Stimulated activated CD4-positive, alpha-beta T cell treated with anti-CD3 and anti-CD28 coated beads, Interleukin-2, amount 100 ng/mL, for 4 hours (primary cell): ENCODE measurements around the gene OXCT1.
A peak's percentile ranks its signal among the peaks of the same experiment; 100 is the strongest.

Experiments used
- DNase-seq: peaks from one replicate; pipeline ENCODE4 v3.0.0-alpha.2; 2020; ENCODE audit warnings: low read depth

Gene OXCT1

DNA sequence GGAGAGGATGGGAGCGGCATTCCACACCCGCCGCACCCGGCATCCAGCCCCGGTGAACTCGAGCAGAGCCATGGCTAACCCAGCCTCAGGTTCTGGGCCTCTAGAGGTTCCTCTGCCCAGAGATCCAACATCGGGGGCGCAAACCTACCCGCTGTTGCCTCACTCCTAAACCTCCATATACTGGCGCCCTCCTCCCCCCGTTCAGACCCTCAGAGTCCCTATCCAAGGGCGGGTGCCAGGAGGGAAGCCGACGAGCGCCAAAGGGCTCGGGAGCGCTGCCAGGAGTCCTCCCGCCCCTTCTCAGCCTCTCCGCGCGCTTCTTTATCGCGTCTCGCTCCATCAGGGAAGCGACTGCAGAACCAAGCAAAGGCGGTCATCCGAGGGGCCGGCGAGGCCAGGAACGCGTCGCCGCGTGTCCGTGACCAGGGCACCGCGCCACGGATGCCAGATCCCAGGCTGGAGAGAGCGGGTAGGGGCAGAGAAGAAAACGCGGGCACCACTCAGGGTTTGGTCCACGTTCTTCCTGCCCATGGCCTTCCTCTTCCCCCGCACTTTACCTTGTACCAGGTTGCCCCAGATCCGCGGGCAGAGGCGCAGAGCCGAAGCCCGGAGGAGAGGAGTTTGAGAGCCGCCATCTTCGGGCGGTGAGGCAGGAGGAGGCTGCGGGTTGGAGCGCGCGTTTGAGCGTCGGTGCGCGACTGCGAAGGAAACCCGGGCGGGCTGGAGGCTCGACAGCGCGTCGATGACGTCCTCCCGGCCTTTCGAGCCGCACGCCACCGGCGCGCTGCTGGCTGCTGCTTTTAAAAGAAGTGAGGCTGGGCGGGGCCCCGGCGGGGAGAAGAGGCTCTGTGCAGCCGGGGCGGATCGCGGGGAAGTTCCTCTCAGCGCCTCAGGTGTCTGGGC lies at the start of gene OXCT1:
Gene OXCT1, minus strand, starts transcription at position 702 of the 903 bp plus-strand sequence. Its CDS starts 67 bp downstream, at position 635.
- peak; percentile 89 for DNase-seq

DNA sequence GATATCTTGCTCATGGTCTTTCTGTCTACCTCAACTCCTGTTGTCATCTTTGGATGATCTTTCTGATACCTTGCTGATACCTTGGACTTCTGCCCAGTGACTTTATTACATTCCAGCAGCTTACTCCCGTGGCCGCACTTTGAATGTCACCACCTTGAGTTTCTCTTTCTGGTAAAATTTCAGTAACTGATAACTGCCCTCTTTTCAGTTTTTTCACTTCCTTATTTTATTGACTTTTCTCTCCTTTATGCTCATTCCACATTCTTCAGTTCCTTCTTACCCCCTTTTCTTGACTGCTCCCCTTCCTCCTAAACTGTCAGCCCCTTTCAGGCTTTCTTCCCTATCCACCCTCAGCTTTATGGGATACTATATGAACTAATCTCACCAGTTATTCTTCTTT lies 47.9 kb upstream of the OXCT1 start:
- no peak for DNase-seq

DNA sequence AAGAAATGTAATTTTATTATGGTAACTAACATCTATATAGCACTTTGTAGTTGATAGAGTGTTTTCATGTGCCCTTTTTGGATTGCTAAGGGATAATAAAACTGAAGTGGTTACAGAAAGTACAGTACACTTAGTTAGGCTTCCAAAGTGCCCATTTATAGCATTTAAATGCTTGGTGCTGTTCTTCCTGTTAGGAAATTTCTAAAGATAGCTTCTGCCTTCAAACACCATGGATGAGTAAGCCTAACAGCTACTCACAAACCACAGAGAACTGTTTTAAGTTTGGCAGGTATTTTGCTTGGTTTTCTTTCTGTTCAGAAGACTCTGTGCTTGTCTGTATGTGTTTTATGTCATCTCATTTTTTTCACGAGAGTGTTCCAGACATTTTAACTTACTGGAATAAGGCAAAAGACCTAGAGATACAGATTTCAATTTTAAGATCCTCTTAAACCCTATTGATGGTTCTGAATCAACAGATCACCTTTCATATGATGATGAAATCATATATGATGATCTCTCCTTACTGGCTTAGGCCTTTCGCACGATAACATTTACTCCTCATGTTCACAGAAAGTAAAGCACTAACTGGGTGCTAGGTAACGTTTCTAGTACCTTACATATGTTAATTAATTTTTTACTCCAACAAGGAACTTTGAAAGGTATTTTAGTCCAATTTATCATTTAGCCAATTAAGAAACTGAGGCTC lies 38.3 kb upstream of the OXCT1 start:
- no peak for DNase-seq

DNA sequence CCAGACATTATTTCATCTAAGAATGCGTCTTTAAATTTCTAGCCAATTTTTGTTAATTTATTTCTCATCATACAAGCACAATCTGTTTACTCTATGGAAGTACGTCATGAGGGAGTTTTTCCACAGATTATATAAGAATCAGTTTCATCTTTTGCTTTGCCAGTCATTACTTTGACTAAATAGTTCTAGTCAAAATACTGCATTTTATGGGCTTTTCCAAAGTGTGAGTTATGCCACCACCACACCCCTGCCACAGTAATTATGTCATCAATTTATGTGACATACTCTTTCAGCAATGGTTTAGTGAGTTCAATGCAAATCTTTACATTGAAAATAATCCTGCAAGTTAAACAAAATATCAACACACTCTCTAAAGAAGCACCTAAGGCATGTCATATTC lies 35.9 kb upstream of the OXCT1 start:
- no peak for DNase-seq

DNA sequence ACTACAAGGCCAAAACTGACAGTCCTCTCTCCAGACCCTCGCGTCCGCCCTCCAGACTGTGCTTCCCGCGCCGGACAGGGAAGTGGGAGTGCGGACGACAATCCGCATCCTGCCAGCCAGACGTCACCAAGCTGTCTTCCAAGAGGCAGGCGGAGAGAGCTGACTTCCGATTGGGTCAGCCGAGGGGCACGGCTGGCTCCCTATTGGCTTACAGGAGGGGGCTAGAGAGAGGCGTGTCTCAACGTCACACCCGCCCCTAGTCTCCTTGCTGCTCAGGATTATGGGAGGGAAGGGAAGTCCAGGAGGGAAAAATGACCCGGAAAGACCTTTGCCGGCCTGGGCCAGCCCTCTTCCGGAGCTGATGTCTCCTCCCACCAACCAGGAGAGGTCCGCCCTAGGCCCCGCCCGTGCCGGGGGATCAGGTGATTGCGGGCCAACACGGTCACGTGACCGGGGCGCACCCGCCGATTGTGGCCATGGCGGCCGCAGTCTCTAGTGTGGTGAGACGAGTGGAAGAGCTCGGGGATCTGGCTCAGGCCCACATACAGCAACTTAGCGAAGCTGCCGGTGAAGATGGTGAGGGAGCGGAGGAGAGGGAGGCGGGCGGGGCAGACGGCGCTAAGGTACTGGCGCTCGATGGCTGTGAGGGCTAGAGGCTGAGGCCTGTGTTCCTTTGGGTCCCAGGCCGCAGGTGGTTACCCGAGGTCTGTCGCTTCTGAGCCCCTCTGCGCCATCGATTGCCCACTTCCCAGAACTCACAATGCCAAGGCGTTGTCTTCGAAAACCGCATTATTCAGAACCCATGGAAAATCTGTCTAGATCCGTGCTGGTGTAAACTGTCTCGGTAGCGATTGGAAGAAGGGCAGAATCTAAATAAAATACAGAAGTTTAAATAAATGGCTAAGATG lies 33.9 kb upstream of the OXCT1 start, which contains the start of gene RIMOC1:
Gene RIMOC1, plus strand, starts transcription at position 453 of the 908 bp plus-strand sequence. Its CDS starts 24 bp downstream, at position 477.
- peak; percentile 94 for DNase-seq

DNA sequence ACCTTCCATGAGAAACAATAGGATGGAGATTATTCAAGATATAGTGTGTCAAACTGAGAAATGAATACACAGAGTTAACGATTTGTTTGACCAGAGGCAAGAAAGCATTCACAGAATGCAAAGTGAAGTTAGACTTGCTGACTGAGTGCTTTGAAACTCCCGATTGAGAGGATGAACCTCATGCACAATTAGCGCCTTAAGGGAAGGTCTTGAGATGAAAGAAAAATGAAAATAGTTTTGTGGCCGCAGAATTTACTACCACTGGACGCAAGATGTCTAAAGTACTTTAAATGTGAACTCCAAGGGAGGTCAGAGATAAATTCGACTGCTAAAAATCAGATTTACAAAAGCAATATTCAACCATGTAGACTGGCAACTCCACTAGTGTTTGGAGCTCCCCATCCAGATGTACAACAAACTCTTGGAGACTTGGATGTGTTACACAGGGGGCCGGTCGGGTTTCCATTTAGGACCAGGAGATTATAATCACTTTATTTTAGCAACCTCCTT lies 33.2 kb upstream of the OXCT1 start:
- DNase-seq = no peak

DNA sequence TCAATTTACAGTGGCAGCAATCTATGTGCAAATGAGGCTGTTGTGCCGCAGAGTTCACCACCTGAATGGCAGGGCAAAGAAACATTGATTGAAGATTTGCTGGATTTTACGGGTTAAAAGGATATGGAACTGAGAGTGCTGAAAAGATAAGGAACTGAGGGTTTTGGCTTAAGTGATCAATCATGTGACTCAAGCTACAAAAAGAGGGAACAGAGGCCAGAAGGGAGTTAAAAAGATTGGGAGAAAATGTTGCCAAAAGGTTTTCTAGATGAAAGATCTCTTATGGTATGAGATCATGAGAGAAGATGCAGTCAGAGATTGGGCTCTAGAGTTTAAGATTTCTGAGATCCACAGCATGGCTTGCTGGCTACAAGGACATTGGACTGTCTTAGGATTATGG lies 26.0 kb upstream of the OXCT1 start:
- no peak for DNase-seq

DNA sequence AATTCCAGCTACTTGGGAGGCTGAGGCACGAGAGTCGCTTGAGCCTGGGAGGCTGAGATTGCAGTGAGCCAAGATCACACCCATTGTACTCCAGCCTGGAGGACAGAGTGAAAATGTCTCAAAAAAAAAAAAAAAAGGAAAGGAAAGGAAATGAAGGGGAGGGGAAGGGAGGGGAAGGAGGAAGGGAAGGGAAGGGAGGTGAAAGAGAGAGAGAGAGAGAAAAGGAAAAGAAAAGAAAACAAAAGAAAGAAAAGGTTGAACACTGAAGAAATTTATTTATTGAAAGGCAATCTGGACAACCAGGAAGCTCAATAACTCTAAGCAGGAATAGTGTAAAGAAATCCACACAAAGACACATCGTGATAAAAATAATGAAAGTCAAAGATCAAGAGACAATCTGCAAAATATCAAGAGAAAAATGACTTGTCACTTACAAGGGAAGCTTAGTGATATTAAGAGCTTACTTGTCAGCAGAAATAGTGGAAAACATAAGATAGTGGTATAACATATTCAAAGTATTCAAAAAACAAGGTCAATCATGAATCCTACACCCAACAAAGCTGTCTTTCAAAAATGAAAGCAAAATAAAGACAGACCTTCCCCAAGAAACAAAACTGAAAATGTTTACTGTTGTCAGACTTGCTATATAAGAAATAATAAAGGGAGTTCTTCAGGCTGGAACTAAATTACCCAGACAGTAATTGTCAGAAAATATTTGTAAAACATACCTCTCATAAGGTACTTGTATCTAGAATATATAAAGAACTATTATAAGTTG lies 23.0 kb upstream of the OXCT1 start:
- no peak for DNase-seq

DNA sequence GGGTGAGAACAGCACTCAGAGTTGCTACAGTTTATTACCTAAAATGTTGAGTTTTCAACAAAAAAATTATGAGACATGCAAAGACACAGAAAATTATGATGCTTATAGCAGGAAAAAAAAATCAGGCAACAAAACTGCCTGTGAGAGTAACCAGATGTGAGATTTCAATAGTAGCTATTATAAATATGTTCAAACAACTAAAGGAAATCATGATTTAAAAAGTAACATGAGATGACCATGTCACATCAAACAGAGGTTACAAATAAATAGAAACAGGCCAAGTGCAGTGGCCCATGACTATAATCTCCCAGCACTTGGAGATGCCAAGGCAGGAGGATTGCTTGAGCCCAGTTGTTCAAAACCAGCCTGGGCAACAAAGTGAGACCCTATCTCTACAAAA lies 21.8 kb upstream of the OXCT1 start:
- DNase-seq = no peak

DNA sequence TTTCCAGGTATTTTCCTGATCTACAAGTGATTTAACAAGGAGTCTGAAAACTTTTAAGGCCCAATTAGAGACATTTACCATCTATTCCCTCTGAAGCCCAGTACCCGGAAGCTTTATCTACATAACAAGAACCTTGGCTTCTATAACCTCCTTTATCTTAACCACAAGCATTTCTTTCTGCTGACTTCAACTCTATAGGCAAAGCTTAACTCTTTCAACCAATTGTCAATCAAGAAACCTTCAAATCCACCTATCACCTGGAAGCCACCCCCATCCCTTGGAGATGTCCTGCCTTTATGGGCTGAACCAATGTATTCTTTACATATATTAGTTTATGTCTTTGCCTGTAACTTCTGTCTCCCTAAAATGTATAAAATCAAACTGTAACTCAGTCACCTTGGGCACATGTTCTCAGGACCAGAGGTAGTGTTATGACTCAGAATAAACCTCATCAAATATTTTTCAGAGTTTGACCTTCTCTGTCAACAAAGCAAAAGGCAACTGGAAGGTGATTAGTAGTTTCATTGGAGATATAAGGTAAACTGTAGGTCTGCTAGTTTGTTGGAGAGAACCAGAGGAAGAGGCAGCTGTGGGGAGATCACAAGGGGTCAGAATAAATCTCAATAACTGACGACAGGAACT lies 21.0 kb upstream of the OXCT1 start:
- DNase-seq = no peak

DNA sequence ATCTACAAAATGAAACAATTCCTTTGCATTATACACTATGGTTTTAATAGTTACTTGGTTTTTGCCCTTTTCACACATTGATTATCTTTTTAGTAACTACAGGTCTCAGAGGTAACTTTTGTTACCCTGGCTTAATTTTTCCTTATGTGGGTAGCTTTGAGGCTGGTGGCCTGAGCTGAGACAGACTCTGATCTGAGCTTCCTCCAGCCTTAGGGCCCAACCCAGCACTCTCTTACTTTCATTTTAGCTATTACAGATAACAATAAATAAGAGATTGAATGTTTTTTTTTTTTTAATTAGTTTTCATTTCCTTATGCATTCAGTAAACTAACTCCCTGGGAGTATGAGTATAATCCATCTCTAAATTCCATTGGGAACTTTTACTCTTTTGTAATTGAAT lies 15.1 kb upstream of the OXCT1 start:
- no peak for DNase-seq

DNA sequence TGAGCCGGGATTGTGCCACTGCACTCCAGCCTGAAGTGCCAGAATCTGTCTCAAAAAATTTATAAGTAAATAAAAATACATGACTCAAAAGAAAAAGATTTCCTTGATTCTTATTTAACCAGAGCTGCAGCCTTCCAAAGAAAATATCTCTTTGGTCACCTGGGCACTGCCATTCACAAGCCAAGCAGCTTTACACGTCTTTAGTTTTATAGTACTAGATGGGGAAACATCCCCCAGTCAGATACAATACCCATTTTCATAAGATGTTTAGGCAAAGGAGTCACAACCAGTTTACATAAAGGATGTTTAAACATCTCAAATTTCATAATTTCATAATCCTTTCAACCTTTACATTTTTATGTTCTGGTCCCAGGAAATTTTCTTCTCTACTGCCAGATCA lies 13.7 kb upstream of the OXCT1 start:
- no peak for DNase-seq

DNA sequence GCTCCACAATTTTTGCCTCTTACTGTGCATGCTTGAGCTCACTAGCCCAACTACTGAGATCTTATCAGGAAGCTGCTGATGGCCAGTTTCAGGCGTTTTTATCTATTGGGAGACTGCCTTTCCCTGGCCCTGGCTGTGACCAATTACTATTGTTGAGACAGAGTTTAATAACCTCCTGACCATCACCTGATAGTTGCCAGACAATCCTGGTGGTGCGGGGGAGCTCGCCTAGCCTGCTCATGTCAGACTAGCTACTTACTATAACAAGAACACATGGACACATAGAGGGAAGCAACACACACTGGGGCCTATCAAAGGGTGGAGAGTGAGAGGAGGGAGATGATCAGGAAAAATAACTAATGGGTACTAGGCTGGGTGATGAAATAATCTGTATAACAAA lies 13.0 kb upstream of the OXCT1 start:
- DNase-seq = no peak

DNA sequence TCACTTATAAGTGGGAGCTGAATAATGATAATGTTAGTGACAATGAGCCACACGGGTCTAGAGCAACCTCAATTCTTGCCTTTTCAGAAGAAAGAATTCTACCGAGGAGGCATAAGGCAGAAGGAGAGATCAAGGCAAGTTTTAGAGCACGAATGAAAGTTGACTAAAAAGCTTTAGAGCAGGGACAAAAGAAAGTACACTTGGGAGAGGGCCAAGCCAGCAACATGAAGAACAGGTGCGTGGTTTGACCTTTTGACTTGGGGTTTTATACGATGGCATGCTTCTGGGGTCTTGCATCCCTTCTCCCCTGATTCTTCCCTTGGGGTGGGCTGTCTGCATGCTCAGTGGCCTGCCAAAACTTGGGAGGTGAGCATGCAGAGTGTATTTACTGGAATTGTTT lies 12.5 kb upstream of the OXCT1 start:
- no peak for DNase-seq

DNA sequence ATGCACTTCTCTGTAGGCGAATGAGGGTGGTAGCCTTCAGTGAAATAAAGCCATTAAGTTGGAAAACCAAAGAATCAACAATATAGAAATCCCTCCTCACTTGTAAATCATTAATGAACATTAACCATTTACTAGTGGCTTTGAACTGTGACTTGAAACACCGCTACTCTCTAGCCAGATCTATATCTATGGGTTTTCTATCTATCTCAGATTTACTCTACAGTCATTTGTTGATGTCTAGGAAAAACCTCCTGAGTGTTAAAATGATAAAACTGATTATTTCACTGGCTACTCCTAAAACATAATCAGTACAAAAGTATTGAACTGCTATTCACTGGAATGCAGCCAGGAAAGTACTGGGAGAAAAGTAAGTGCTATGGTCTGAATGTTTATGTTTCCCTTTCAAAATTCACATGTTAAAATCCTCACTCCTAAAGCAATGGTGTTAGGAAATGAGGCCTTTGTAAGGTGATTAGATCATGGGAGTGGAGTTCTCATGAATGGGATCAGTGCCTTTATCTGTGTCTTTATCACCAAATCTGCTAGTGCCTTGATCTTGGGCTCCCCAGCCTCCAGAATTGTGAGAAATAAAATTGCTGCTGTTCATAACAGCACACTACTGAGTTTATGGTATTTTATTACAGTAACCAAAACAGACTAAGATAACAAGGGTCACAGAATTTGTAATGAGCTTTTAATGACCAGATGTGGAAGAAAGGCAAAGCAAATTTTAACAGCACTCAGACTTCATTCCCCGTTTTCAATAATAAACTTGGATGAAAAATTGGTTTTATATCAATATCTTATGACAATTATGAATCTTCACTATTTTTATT lies 8.6 kb upstream of the OXCT1 start:
- DNase-seq = no peak

DNA sequence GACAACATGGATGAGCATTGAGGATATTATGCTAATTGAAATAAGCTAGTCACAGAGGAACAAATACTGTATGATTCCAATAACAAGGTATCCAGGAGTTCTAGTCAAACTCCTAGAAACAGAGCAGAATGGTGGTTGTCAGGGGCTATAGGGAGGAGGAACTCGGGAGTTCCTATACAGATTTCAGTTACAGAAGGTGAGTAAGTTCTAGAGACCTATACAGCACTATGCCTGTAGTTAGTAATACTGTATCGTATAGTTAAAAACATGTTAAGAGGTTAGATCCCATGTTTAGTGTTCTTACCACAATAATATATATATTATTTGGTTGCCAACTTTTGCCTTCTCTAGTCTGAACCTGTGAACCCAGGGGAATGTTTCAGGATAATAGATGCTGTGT lies 7.9 kb upstream of the OXCT1 start:
- no peak for DNase-seq

DNA sequence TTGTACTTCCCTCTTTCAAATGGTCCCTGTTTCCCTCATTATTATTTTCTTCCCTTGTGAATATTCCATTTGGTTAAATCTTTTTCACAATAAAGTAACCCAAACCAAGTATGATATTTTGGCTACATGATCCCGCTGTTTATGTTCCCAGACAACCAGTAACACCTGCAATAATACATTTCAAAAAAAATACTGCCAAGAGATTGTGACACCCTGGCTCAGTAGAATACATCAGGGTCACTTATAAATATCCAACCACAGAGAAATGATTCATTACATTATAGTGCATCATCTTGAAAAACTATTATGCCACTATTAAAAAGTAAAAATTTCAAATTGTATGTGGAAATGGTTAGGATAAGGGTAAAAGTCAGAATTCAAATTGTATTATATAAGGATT lies 7.2 kb upstream of the OXCT1 start:
- no peak for DNase-seq

DNA sequence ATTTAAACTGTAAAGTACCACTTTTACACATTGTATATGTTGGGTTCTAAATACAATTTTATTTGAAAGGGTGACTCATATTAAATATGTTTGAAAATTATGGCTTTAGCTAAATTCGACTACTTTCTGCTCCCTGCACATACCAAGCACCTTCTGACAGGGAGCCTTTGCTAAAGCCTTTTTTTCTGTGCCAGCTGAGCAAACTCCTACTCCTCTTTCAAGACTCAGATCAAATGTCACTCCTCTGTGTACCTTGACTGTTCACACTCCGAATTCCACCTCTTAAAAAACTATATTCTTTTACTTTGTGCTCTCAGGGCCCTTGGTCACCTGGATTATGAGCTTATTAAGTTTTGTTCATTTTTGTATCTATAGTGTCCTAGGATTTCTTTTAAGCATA lies 6.5 kb upstream of the OXCT1 start:
- no peak for DNase-seq

DNA sequence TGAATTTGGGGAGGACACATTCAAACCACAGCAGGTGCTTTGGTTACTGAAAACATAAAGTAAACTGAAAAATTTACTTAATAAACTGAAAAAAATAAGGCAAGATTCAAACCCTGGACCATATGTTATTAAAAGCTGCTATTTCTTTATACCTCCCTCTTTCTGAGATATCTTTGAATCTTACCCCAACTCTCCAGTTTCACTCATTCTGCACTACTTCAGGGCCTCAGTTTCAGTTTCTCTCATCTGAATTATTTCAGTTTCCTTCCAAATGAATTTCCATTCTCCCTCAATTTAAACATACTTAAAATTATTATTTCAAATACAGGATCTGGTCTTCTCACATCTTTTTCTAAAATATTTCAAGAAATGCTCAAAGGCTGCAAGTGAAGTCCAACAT lies 4.9 kb upstream of the OXCT1 start:
- DNase-seq = no peak

DNA sequence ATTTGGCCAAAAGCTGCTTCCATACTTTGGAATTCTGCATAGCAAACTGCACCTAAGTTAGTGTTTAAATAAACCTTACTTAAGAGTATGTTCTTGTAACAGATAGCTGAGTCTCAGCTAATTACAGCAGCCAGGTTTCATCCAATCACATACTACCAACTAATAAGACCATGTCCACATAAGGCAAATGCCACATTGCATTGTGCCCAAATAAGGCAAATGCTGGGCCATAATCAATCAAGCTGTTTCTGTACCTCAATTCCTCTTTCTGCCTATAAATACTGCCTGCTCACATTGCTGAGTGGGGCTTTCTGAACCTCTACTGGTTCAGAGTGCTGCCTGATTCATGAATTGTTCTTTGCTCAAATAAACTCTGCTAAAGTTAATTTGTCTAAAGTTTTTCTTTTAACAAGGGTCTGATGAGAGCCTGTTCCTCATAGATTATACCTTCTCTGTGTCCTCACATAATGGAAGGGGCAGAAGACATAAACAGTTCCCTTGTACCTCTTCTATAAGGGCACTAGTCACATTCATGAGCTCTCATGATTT lies 4.4 kb upstream of the OXCT1 start:
- no peak for DNase-seq
